Measurements from ENCODE around the gene FHDC1.

FHDC1 gene

GRCh38 chr4:153001626-153002025 is 65.5 kb downstream of the FHDC1 start:
- DNase-seq (ENCODE audit: low read depth) = no peak
- no peak for TF ChIP-seq CTCF (IDR thresholded peaks at IDR 0.05; ENCODE audit: insufficient read depth, low read depth, low read length, missing control alignments)

GRCh38 chr4:153002110-153002509 is 66.0 kb downstream of the FHDC1 start:
- DNase-seq (ENCODE audit: low read depth) = no peak
- TF ChIP-seq CTCF (IDR thresholded peaks at IDR 0.05; ENCODE audit: insufficient read depth, low read depth, low read length, missing control alignments) = no peak
- no peak overlapping the region for H3K4me3 ChIP-seq (ENCODE audit: low read depth, low read length)

More at GRCh38 chr4:153001626-153002025, 65.5 kb downstream of the FHDC1 start:
- H3K4me3 ChIP-seq (ENCODE audit: low read depth, low read length) = no peak overlapping the region

- no peak overlapping the region for H3K4me3 ChIP-seq (ENCODE audit: low read depth, low read length)
- no peak for TF ChIP-seq CTCF (IDR thresholded peaks at IDR 0.05; ENCODE audit: insufficient read depth, low read depth, low read length, missing control alignments)
- DNase-seq (ENCODE audit: low read depth) = no peak
Measured at GRCh38 chr4:153004081-153004850, 68.1 kb downstream of the FHDC1 start.

- TF ChIP-seq CTCF (IDR thresholded peaks at IDR 0.05; ENCODE audit: insufficient read depth, low read depth, low read length, missing control alignments) = no peak
- H3K4me3 ChIP-seq (ENCODE audit: low read depth, low read length) = no peak overlapping the region
- DNase-seq (ENCODE audit: low read depth) = no peak
Measured at GRCh38 chr4:153005899-153006381, 69.8 kb downstream of the FHDC1 start.

- no peak for TF ChIP-seq CTCF (IDR thresholded peaks at IDR 0.05; ENCODE audit: insufficient read depth, low read depth, low read length, missing control alignments)
- DNase-seq (ENCODE audit: low read depth) = peak; percentile 44
- no peak overlapping the region for H3K4me3 ChIP-seq (ENCODE audit: low read depth, low read length)
Measured at GRCh38 chr4:153008578-153009199, 72.6 kb downstream of the FHDC1 start.

- H3K4me3 ChIP-seq (ENCODE audit: low read depth, low read length) = no peak overlapping the region
- no peak for DNase-seq (ENCODE audit: low read depth)
- no peak for TF ChIP-seq CTCF (IDR thresholded peaks at IDR 0.05; ENCODE audit: insufficient read depth, low read depth, low read length, missing control alignments)
Measured at GRCh38 chr4:153010146-153010545, 74.0 kb downstream of the FHDC1 start.
